Body of pancreas (tissue), 4 donors: Measurements from ENCODE around the gene PDE4A.

Experiments used
- POLR2A ChIP-seq, 3 donors: fragments of 450-650 bp; IDR thresholded peaks; one replicate each; pipeline ENCODE4 v1.6.1; 2016; ENCODE audit warnings: antibody characterized with exemption in 3 of 3, mild to moderate bottlenecking in 2 of 3
- TF ChIP-seq, protein P1 (sequence below), 7 experiments: fragments of 450-650 bp in 4 of 7; fragments of 200-600 bp in 3 of 7; sonication (generic) in 3 of 7; IDR thresholded peaks; one replicate each; pipeline ENCODE4 v1.5.1; 2016 to 2019; ENCODE audit warnings: antibody characterized with exemption in 7 of 7

GRCh38 chr19:10421240-10422045 is 1.1 kb downstream of the PDE4A start:
- TF ChIP-seq POLR2A (IDR thresholded peaks at IDR 0.05): no peak
- TF ChIP-seq, protein P1, sequence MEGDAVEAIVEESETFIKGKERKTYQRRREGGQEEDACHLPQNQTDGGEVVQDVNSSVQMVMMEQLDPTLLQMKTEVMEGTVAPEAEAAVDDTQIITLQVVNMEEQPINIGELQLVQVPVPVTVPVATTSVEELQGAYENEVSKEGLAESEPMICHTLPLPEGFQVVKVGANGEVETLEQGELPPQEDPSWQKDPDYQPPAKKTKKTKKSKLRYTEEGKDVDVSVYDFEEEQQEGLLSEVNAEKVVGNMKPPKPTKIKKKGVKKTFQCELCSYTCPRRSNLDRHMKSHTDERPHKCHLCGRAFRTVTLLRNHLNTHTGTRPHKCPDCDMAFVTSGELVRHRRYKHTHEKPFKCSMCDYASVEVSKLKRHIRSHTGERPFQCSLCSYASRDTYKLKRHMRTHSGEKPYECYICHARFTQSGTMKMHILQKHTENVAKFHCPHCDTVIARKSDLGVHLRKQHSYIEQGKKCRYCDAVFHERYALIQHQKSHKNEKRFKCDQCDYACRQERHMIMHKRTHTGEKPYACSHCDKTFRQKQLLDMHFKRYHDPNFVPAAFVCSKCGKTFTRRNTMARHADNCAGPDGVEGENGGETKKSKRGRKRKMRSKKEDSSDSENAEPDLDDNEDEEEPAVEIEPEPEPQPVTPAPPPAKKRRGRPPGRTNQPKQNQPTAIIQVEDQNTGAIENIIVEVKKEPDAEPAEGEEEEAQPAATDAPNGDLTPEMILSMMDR (IDR thresholded peaks at IDR 0.05): no peak
